ENCODE results near the gene BHLHA15. TPM values are rescaled to one million over a fixed set of nuclear protein-coding genes. Genes with fewer than 3 reads are reported as not detected.
"Not testable (repeated sequence)": the region's sequence is repeated elsewhere in the genome, so short reads cannot be mapped to it uniquely, and the experiment has no call there.

The BHLHA15 gene
- polyA plus RNA-seq, 1 donor (not counting 4 experiments of a cell fraction or from before 2014, with no cell fraction given) = not detected

DNA sequence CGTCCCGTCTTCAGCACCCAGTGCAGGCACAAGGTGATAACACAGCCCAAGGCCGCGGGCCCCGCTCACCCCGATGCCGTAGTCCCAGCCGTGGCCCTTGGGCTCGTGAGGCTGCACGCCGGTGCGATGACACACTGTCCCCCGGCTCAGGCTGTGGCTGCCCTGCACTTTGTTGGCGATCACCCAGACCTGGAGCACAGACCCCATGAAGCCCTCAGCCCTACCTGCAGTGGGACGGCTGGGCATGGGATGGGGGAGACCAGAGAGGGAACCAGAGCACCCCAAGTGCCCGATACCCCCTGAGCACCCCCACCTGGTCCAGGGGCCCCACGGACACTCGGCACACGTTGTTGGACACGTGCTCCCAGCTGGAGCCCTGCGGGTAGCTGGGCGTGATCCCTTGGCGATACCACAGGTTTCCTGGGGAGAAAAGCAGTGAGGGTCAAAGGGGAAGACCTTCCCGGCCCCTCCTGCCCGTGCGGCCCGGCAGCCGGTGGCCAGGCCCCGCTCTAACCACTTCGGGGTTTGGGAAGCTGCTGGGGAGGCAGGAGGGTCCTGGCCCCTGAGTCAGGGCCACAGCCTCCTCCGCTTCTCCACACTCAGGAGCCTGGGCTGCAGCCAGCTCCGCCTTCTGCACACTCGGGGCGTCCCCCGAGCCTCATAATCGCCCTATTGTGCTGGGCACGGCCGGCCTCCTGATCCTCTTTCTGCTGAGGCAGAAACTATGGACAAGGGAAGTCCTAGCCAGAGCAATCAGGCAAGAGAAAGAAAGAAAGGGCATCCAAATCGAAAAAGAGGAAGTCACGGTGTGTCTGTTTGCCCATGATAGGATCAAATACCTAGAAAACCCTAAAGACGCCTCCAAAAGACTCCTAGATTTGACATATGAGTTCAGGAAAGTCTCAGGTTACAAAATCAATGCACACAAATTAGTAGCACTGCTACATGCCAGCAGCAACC lies 6.7 kb downstream of the BHLHA15 start:
- DNase-seq (ENCODE audit: low read depth, low spot score) (no peak), FAIRE-seq (no peak)
- no peaks in the 10 kb centered on the region for H3K9me1 ChIP-seq (ENCODE audit: control insufficient read depth, extremely low read depth, insufficient read depth, low read length)
- no peak overlapping the region for H3K9ac ChIP-seq (ENCODE audit: control insufficient read depth, extremely low read depth, insufficient read depth, low read length)
- no peak overlapping the region for H2AFZ ChIP-seq (ENCODE audit: control insufficient read depth, low read length)
- H3K4me3 ChIP-seq (ENCODE audit: control insufficient read depth in 2 of 3, extremely low read depth in 1 of 3, insufficient read depth in 2 of 3, low read depth in 1 of 3, low read length in 3 of 3) = no peak overlapping the region
- peaks cover 0 to 4% of the 10 kb centered on the region in 2 experiments for H3K36me3 ChIP-seq (ENCODE audit: control insufficient read depth in 2 of 2, extremely low read depth in 1 of 2, insufficient read depth in 2 of 2, low read length in 2 of 2)
- no peaks in the 10 kb centered on the region for H3K27me3 ChIP-seq (ENCODE audit: control insufficient read depth, extremely low read depth, insufficient read depth, low read length)
- H3K27ac ChIP-seq (ENCODE audit: control insufficient read depth, insufficient read depth, low read length) = no peak overlapping the region
- no peak overlapping the region for H3K4me2 ChIP-seq (ENCODE audit: control insufficient read depth, extremely low read depth, insufficient read depth, low read depth, low read length)
- dilution Hi-C loops (cut with MboI; ENCODE audit: extremely low pct_ligation_motif_present, low sequenced_read_pairs) = no loop called here
- no peaks in the 10 kb centered on the region for H3K4me1 ChIP-seq (ENCODE audit: control insufficient read depth, extremely low read depth, insufficient read depth, low read length)
- no peaks in the 10 kb centered on the region for H3K9me3 ChIP-seq (ENCODE audit: control insufficient read depth, low read depth, low read length)
- no peak for TF ChIP-seq EZH2 (IDR thresholded peaks at IDR 0.05; ENCODE audit: low read length)
- TF ChIP-seq CTCF (optimal IDR thresholded peaks at IDR 0.05 in 1 of 3, IDR thresholded peaks at IDR 0.05 in 1 of 3, conservative IDR thresholded peaks at IDR 0.05 in 1 of 3; ENCODE audit: extremely low read depth in 1 of 3, insufficient read depth in 2 of 3, low read length in 3 of 3) = no peak
- no peaks in the 10 kb centered on the region for H4K20me1 ChIP-seq (ENCODE audit: control insufficient read depth, extremely low read depth, insufficient read depth, low read length)
- no peaks in the 10 kb centered on the region for H3K79me2 ChIP-seq (ENCODE audit: control insufficient read depth, insufficient read depth, low read length)

DNA sequence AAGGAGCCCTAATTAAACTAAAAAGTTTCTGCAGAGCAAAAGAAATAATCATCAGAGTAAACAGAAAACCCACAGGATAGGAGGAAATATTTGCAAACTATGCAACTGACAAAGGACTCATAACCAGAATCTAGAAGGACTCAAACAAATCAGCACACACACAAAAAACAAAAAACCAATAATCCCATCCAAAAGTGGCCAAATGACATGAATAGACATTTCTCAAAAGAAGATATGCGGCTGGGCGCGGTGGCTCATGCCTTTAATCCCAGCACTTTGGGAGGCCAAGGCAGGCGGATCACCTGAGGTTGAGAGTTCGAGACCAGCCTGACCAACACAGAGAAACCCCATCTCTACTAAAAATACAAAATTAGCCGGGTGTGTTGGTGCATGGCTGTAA lies 8.1 kb downstream of the BHLHA15 start:
- H3K9ac ChIP-seq (ENCODE audit: control insufficient read depth, extremely low read depth, insufficient read depth, low read length); H3K9me1 ChIP-seq (ENCODE audit: control insufficient read depth, extremely low read depth, insufficient read depth, low read length); H3K9me3 ChIP-seq (ENCODE audit: control insufficient read depth, low read depth, low read length); H3K4me2 ChIP-seq (ENCODE audit: control insufficient read depth, extremely low read depth, insufficient read depth, low read depth, low read length); H3K4me1 ChIP-seq (ENCODE audit: control insufficient read depth, extremely low read depth, insufficient read depth, low read length); dilution Hi-C loops (cut with MboI; ENCODE audit: extremely low pct_ligation_motif_present, low sequenced_read_pairs); H3K36me3 ChIP-seq (ENCODE audit: control insufficient read depth in 2 of 2, extremely low read depth in 1 of 2, insufficient read depth in 2 of 2, low read length in 2 of 2); H4K20me1 ChIP-seq (ENCODE audit: control insufficient read depth, extremely low read depth, insufficient read depth, low read length); H3K79me2 ChIP-seq (ENCODE audit: control insufficient read depth, insufficient read depth, low read length); H3K27me3 ChIP-seq (ENCODE audit: control insufficient read depth, extremely low read depth, insufficient read depth, low read length); FAIRE-seq; H3K27ac ChIP-seq (ENCODE audit: control insufficient read depth, insufficient read depth, low read length); H3K4me3 ChIP-seq (ENCODE audit: control insufficient read depth in 2 of 3, extremely low read depth in 1 of 3, insufficient read depth in 2 of 3, low read depth in 1 of 3, low read length in 3 of 3); H2AFZ ChIP-seq (ENCODE audit: control insufficient read depth, low read length); DNase-seq (ENCODE audit: low read depth, low spot score): not testable (repeated sequence)
